ENCODE data around the gene DROSHA.

GRCh38 chr5:31563216-31563615 is 31.3 kb upstream of the DROSHA start:
- TF ChIP-seq RCOR1 (IDR thresholded peaks at IDR 0.05; ENCODE audit: insufficient replicate concordance, low read length), result no peak
- TF ChIP-seq RFX5 (IDR thresholded peaks at IDR 0.05; ENCODE audit: low read depth, low read length), result no peak
